ENCODE results near the gene EMILIN2.

GRCh38 chr18:2825613-2826175 is 21.1 kb upstream of the EMILIN2 start:
- no peak for TF ChIP-seq CTCF (IDR thresholded peaks at IDR 0.05; ENCODE audit: insufficient read depth, low read length)
- TF ChIP-seq SPI1 (IDR thresholded peaks at IDR 0.05; ENCODE audit: borderline replicate concordance, low read depth) = no peak
- no peak for TF ChIP-seq REST (IDR thresholded peaks at IDR 0.05; ENCODE audit: insufficient replicate concordance, low read depth)
- TF ChIP-seq POLR2AphosphoS5 (IDR thresholded peaks at IDR 0.05; ENCODE audit: low read depth) = no peak
- no peak for TF ChIP-seq GABPA (IDR thresholded peaks at IDR 0.05; ENCODE audit: low read depth)

All from HL-60 (cell line).